HEK293 (cell line): ENCODE measurements around the gene UBE2D2.

ENCODE experiments used
- ATF2 ChIP-seq: fragments of 450-650 bp; formaldehyde crosslinking; IDR thresholded peaks from 2 replicates; pipeline ENCODE4 v1.5.1; 2016; ENCODE audit warnings: missing biosample characterization, missing genetic modification characterization, low read depth
- BCL11A ChIP-seq: fragments of 450-650 bp; formaldehyde crosslinking; IDR thresholded peaks from 2 replicates; pipeline ENCODE4 v1.5.1; 2016; ENCODE audit warnings: low read depth, missing biosample characterization, missing genetic modification characterization
- EGR2 ChIP-seq: fragments of 450-650 bp; formaldehyde crosslinking; IDR thresholded peaks from 2 replicates; pipeline ENCODE4 v1.5.1; 2016; ENCODE audit warnings: low read depth, missing biosample characterization, missing genetic modification characterization
- IKZF3 ChIP-seq: fragments of 450-650 bp; IDR thresholded peaks from 2 replicates; pipeline ENCODE4 v1.5.0; 2018; ENCODE audit warnings: missing biosample characterization, mild to moderate bottlenecking, missing genetic modification characterization, moderate library complexity
- KLF16 ChIP-seq: fragments of 450-650 bp; formaldehyde crosslinking; IDR thresholded peaks from 2 replicates; pipeline ENCODE4 v1.5.1; 2017; ENCODE audit warnings: missing biosample characterization, missing genetic modification characterization
- KLF7 ChIP-seq: fragments of 450-650 bp; formaldehyde crosslinking; IDR thresholded peaks from 2 replicates; pipeline ENCODE4 v1.5.1; 2016; ENCODE audit warnings: missing biosample characterization, missing genetic modification characterization, borderline replicate concordance
- MYNN ChIP-seq: fragments of 450-650 bp; formaldehyde crosslinking; IDR thresholded peaks from 2 replicates; pipeline ENCODE4 v1.5.1; 2016; ENCODE audit warnings: missing biosample characterization, missing genetic modification characterization, borderline replicate concordance
- OSR2 ChIP-seq: fragments of 450-650 bp; formaldehyde crosslinking; IDR thresholded peaks from 2 replicates; pipeline ENCODE4 v1.5.1; 2016; ENCODE audit warnings: missing biosample characterization, missing genetic modification characterization
- SP7 ChIP-seq: fragments of 450-650 bp; formaldehyde crosslinking; IDR thresholded peaks from 2 replicates; pipeline ENCODE4 v1.5.1; 2016; ENCODE audit warnings: missing biosample characterization, missing genetic modification characterization
- ZFP3 ChIP-seq: fragments of 450-650 bp; formaldehyde crosslinking; IDR thresholded peaks from 2 replicates; pipeline ENCODE4 v1.5.1; 2016; ENCODE audit warnings: low read depth, missing biosample characterization, missing genetic modification characterization
- ZNF140 ChIP-seq: fragments of 450-650 bp; formaldehyde crosslinking; IDR thresholded peaks from 2 replicates; pipeline ENCODE4 v1.5.1; 2016; ENCODE audit warnings: missing biosample characterization, missing genetic modification characterization
- ZNF2 ChIP-seq: fragments of 450-650 bp; formaldehyde crosslinking; IDR thresholded peaks from 2 replicates; pipeline ENCODE4 v1.5.1; 2016; ENCODE audit warnings: missing biosample characterization, missing genetic modification characterization
- ZNF266 ChIP-seq: fragments of 450-650 bp; formaldehyde crosslinking; IDR thresholded peaks from 2 replicates; pipeline ENCODE4 v1.5.1; 2016; ENCODE audit warnings: missing biosample characterization, missing genetic modification characterization, low read depth
- ZNF274 ChIP-seq, 2 experiments: fragments of 200-500 bp in 1 of 2; fragments of 450-650 bp in 1 of 2; sonication (Bioruptor generic) in 1 of 2; formaldehyde crosslinking in 1 of 2; IDR thresholded peaks; 2 replicates each; pipeline versions ENCODE4 v1.5.1 to v1.6.1; 2014 to 2016; ENCODE audit warnings: borderline replicate concordance in 1 of 2, inconsistent platforms in 1 of 2, low read length in 1 of 2, missing biosample characterization in 1 of 2, missing genetic modification characterization in 1 of 2
- ZNF302 ChIP-seq: fragments of 450-650 bp; formaldehyde crosslinking; IDR thresholded peaks from 2 replicates; pipeline ENCODE4 v1.5.1; 2016; ENCODE audit warnings: missing biosample characterization, missing genetic modification characterization, low read depth
- ZNF416 ChIP-seq: fragments of 450-650 bp; formaldehyde crosslinking; IDR thresholded peaks from 2 replicates; pipeline ENCODE4 v1.5.1; 2016; ENCODE audit warnings: missing biosample characterization, missing genetic modification characterization
- ZNF510 ChIP-seq: fragments of 450-650 bp; formaldehyde crosslinking; IDR thresholded peaks from 2 replicates; pipeline ENCODE4 v1.5.1; 2018; ENCODE audit warnings: mild to moderate bottlenecking, missing genetic modification characterization, missing biosample characterization; ENCODE audit not compliant: insufficient replicate concordance
- ZNF514 ChIP-seq: fragments of 450-650 bp; formaldehyde crosslinking; IDR thresholded peaks from 2 replicates; pipeline ENCODE4 v1.5.1; 2016; ENCODE audit warnings: missing biosample characterization, missing genetic modification characterization
- ZNF560 ChIP-seq: fragments of 450-650 bp; formaldehyde crosslinking; IDR thresholded peaks from 2 replicates; pipeline ENCODE4 v1.5.1; 2017; ENCODE audit warnings: missing biosample characterization, missing genetic modification characterization, borderline replicate concordance
- ZNF571 ChIP-seq: fragments of 450-650 bp; formaldehyde crosslinking; IDR thresholded peaks from 2 replicates; pipeline ENCODE4 v1.5.0; 2017; ENCODE audit warnings: missing biosample characterization, missing genetic modification characterization
- ZNF621 ChIP-seq: fragments of 450-650 bp; formaldehyde crosslinking; IDR thresholded peaks from 2 replicates; pipeline ENCODE4 v1.5.1; 2017; ENCODE audit warnings: missing biosample characterization, missing genetic modification characterization
- ZNF624 ChIP-seq: fragments of 450-650 bp; formaldehyde crosslinking; IDR thresholded peaks from 2 replicates; pipeline ENCODE4 v1.5.1; 2017; ENCODE audit warnings: missing biosample characterization, missing genetic modification characterization
- ZNF658 ChIP-seq: fragments of 450-650 bp; formaldehyde crosslinking; IDR thresholded peaks from 2 replicates; pipeline ENCODE4; 2016; ENCODE audit warnings: missing biosample characterization, missing genetic modification characterization
- ZNF660 ChIP-seq: fragments of 450-650 bp; IDR thresholded peaks from 2 replicates; pipeline ENCODE4 v1.5.1; 2018; ENCODE audit warnings: missing biosample characterization, mild to moderate bottlenecking, missing genetic modification characterization
- ZNF792 ChIP-seq: fragments of 450-650 bp; formaldehyde crosslinking; IDR thresholded peaks from 2 replicates; pipeline ENCODE4 v1.5.1; 2016; ENCODE audit warnings: missing biosample characterization, missing genetic modification characterization
- ZNF837 ChIP-seq: fragments of 450-650 bp; formaldehyde crosslinking; IDR thresholded peaks from 2 replicates; pipeline ENCODE4 v1.5.1; 2016; ENCODE audit warnings: missing biosample characterization, missing genetic modification characterization
- ZSCAN16 ChIP-seq: fragments of 450-650 bp; formaldehyde crosslinking; IDR thresholded peaks from 2 replicates; pipeline ENCODE4 v1.5.1; 2016; ENCODE audit warnings: missing biosample characterization, missing genetic modification characterization
- ZSCAN30 ChIP-seq: fragments of 450-650 bp; IDR thresholded peaks from 2 replicates; pipeline ENCODE4 v1.5.1; 2018; ENCODE audit warnings: missing biosample characterization, mild to moderate bottlenecking, missing genetic modification characterization, moderate library complexity
- TF ChIP-seq, protein P1 (sequence below): fragments of 450-650 bp; formaldehyde crosslinking; conservative IDR thresholded peaks from 2 replicates; pipeline ENCODE4 v1.5.1; 2016; ENCODE audit warnings: low read depth, missing biosample characterization, missing genetic modification characterization
- TF ChIP-seq, protein P2 (sequence below): fragments of 450-650 bp; formaldehyde crosslinking; IDR thresholded peaks from 2 replicates; pipeline ENCODE4 v1.5.1; 2017; ENCODE audit warnings: missing biosample characterization, missing genetic modification characterization
- TF ChIP-seq, protein P3 (sequence below): fragments of 450-650 bp; formaldehyde crosslinking; IDR thresholded peaks from 2 replicates; pipeline ENCODE4 v1.5.1; 2016; ENCODE audit warnings: missing biosample characterization, missing genetic modification characterization

The UBE2D2 gene

DNA sequence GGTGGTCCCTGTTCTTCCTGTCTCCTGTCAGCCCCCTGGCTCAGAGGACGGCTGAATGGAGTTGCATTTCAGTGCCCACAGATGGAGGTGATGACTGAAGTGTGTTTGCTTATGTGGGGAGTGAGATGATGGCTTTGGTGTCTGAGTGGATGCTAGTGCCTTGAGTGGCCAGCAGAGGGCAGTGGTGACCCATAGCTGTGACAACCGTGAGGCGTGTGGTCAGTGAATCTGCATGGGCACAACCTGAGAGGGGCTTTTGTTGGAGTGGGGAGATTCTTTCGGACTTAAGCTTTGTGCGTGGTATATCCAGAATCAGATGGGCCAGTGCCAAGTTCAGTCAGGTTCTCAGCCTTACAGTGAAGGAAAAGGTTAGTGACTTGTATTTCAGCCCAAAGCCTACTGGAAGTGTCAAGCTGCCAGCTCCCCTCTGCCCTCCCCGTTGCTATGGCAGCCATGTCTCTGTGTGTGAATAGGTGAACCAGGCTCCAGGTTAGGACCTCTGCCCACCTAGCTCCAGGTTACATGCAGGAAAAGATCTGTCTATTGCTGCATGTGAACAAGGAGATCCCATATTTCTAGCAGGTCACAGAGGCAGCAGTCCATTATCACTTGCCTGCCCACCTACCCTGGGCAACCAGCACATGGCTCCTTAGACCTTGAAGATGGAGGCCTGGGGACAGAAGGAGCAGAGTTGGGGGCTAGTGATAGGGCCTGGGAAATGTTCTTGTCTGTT lies 72.3 kb downstream of the UBE2D2 start (continued):
- TF ChIP-seq ZNF660 (peak; percentile 79), ZNF624 (tag by site-specific recombination) (no peak), EGR2 (tag by site-specific recombination) (no peak), KLF7 (tag by site-specific recombination) (no peak), IKZF3 (tag by site-specific recombination) (no peak), ATF2 (tag by site-specific recombination) (no peak), ZNF560 (tag by site-specific recombination) (no peak), ZNF571 (no peak), ZNF510 (no peak), ZSCAN30 (tag by site-specific recombination) (peak; percentile 16; the same call in 1 of the 2 replicates), SP7 (tag by site-specific recombination) (peak; percentile 47; the same call in 1 of the 2 replicates), ZNF140 (no peak), KLF16 (tag by site-specific recombination) (no peak), ZNF302 (tag by site-specific recombination) (no peak), ZNF837 (tag by site-specific recombination) (no peak), ZNF621 (no peak), BCL11A (no peak; the same call in 1 of the 2 replicates), ZNF274 (IDR thresholded peaks at IDR 0.05; ENCODE audit: low read length) (no peak), ZNF274 (tag by site-specific recombination; IDR thresholded peaks at IDR 0.05; ENCODE audit: borderline replicate concordance) (no peak), ZNF266 (tag by site-specific recombination) (no peak), ZFP3 (tag by site-specific recombination) (no peak), ZSCAN16 (tag by site-specific recombination) (no peak), ZNF514 (tag by site-specific recombination) (no peak), MYNN (tag by site-specific recombination) (peak; percentile 89), ZNF792 (tag by site-specific recombination) (no peak), ZNF658 (tag by site-specific recombination) (no peak), ZNF416 (no peak), ZNF2 (tag by site-specific recombination) (peak; percentile 77), OSR2 (tag by site-specific recombination) (no peak)
- TF ChIP-seq, protein P1, sequence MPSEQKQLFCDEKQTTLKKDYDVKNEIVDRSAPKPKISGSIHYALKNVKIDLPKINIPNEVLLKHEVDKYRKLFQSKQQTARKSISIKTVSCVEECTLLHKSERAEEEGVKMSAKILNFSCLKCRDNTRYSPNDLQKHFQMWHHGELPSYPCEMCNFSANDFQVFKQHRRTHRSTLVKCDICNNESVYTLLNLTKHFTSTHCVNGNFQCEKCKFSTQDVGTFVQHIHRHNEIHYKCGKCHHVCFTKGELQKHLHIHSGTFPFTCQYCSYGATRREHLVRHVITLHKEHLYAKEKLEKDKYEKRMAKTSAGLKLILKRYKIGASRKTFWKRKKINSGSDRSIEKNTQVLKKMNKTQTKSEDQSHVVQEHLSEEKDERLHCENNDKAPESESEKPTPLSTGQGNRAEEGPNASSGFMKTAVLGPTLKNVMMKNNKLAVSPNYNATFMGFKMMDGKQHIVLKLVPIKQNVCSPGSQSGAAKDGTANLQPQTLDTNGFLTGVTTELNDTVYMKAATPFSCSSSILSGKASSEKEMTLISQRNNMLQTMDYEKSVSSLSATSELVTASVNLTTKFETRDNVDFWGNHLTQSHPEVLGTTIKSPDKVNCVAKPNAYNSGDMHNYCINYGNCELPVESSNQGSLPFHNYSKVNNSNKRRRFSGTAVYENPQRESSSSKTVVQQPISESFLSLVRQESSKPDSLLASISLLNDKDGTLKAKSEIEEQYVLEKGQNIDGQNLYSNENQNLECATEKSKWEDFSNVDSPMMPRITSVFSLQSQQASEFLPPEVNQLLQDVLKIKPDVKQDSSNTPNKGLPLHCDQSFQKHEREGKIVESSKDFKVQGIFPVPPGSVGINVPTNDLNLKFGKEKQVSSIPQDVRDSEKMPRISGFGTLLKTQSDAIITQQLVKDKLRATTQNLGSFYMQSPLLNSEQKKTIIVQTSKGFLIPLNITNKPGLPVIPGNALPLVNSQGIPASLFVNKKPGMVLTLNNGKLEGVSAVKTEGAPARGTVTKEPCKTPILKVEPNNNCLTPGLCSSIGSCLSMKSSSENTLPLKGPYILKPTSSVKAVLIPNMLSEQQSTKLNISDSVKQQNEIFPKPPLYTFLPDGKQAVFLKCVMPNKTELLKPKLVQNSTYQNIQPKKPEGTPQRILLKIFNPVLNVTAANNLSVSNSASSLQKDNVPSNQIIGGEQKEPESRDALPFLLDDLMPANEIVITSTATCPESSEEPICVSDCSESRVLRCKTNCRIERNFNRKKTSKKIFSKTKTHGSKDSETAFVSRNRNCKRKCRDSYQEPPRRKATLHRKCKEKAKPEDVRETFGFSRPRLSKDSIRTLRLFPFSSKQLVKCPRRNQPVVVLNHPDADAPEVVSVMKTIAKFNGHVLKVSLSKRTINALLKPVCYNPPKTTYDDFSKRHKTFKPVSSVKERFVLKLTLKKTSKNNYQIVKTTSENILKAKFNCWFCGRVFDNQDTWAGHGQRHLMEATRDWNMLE, result no peak
- TF ChIP-seq, protein P2, sequence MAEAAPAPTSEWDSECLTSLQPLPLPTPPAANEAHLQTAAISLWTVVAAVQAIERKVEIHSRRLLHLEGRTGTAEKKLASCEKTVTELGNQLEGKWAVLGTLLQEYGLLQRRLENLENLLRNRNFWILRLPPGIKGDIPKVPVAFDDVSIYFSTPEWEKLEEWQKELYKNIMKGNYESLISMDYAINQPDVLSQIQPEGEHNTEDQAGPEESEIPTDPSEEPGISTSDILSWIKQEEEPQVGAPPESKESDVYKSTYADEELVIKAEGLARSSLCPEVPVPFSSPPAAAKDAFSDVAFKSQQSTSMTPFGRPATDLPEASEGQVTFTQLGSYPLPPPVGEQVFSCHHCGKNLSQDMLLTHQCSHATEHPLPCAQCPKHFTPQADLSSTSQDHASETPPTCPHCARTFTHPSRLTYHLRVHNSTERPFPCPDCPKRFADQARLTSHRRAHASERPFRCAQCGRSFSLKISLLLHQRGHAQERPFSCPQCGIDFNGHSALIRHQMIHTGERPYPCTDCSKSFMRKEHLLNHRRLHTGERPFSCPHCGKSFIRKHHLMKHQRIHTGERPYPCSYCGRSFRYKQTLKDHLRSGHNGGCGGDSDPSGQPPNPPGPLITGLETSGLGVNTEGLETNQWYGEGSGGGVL (tag by site-specific recombination), result no peak
- TF ChIP-seq, protein P3, sequence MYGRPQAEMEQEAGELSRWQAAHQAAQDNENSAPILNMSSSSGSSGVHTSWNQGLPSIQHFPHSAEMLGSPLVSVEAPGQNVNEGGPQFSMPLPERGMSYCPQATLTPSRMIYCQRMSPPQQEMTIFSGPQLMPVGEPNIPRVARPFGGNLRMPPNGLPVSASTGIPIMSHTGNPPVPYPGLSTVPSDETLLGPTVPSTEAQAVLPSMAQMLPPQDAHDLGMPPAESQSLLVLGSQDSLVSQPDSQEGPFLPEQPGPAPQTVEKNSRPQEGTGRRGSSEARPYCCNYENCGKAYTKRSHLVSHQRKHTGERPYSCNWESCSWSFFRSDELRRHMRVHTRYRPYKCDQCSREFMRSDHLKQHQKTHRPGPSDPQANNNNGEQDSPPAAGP (tag by site-specific recombination), result peak; percentile 47; the same call in 1 of the 2 replicates
